Measurements from ENCODE around the gene KIF16B. TPM values are rescaled to one million over a fixed set of nuclear protein-coding genes. Genes with fewer than 3 reads are reported as not detected.

The KIF16B gene
- total RNA-seq, 2 experiments from 2014 or later: 3.5 to 4.2 TPM

- Mint-ChIP-seq H3K4me1 (ENCODE audit: low read depth) (no peaks in the 10 kb centered on the region), H3K27me3 (no peaks in the 10 kb centered on the region), H3K4me3 (no peak overlapping the region), H3K9me3 (no peaks in the 10 kb centered on the region), H3K36me3 (ENCODE audit: low read depth) (peaks cover 1% of the 10 kb centered on the region), H3K27ac (no peak overlapping the region)
- POLR2A ChIA-PET: no interaction called here
- TF ChIP-seq CTCF (IDR thresholded peaks at IDR 0.05): no peak
- intact Hi-C loops (cut with micrococcal nuclease): loop anchor here (5.0 kb wide), 1 partner anchor 247 kb away; no protein-coding TSS in a partner anchor
- CTCF ChIA-PET: no interaction called here
- ATAC-seq: no peak
- DNase-seq: no peak
Measured at GRCh38 chr20:16515046-16515445, 58.2 kb downstream of the KIF16B start.

GRCh38 chr20:16514140-16514539 lies 59.1 kb downstream of the KIF16B start:
- Mint-ChIP-seq H3K36me3 (ENCODE audit: low read depth) (peaks cover 1% of the 10 kb centered on the region), H3K9me3 (no peaks in the 10 kb centered on the region), H3K27me3 (no peaks in the 10 kb centered on the region), H3K4me3 (no peak overlapping the region), H3K4me1 (ENCODE audit: low read depth) (no peaks in the 10 kb centered on the region), H3K27ac (no peak overlapping the region)
- ChIA-PET CTCF (no interaction called here), POLR2A (no interaction called here)
- ATAC-seq: no peak
- no peak for DNase-seq
- no peak for TF ChIP-seq CTCF (IDR thresholded peaks at IDR 0.05)
- intact Hi-C loops (cut with micrococcal nuclease): no loop called here

- no peak overlapping the region for H3K4me3 Mint-ChIP-seq
Measured at GRCh38 chr20:16505894-16506293, 67.4 kb downstream of the KIF16B start.

GRCh38 chr20:16501301-16501700 lies 71.9 kb downstream of the KIF16B start:
- no peaks in the 10 kb centered on the region for H3K4me1 Mint-ChIP-seq (ENCODE audit: low read depth)
- no peaks in the 10 kb centered on the region for H3K36me3 Mint-ChIP-seq (ENCODE audit: low read depth)
- CTCF ChIA-PET: interaction anchor here (0.8 kb wide), 1 partner anchor 320 kb away, joined by 3 read pairs; no protein-coding TSS in a partner anchor
- H3K9me3 Mint-ChIP-seq: no peaks in the 10 kb centered on the region
- intact Hi-C loops (cut with micrococcal nuclease): no loop called here
- no peak overlapping the region for H3K4me3 Mint-ChIP-seq
- ATAC-seq (no peak), DNase-seq (no peak)
- no peak overlapping the region for H3K27ac Mint-ChIP-seq
- POLR2A ChIA-PET: no interaction called here
- TF ChIP-seq CTCF (IDR thresholded peaks at IDR 0.05): no peak
- H3K27me3 Mint-ChIP-seq: no peaks in the 10 kb centered on the region

More at GRCh38 chr20:16505894-16506293, 67.4 kb downstream of the KIF16B start:
- no peaks in the 10 kb centered on the region for H3K9me3 Mint-ChIP-seq
- no peak for DNase-seq
- ChIA-PET POLR2A (no interaction called here), CTCF (no interaction called here)
- TF ChIP-seq CTCF (IDR thresholded peaks at IDR 0.05): no peak
- no peak overlapping the region for H3K27ac Mint-ChIP-seq
- no peaks in the 10 kb centered on the region for H3K4me1 Mint-ChIP-seq (ENCODE audit: low read depth)
- ATAC-seq: no peak
- H3K36me3 Mint-ChIP-seq (ENCODE audit: low read depth): no peaks in the 10 kb centered on the region
- H3K27me3 Mint-ChIP-seq: no peaks in the 10 kb centered on the region
- intact Hi-C loops (cut with micrococcal nuclease): no loop called here

GRCh38 chr20:16500197-16500596 lies 73.1 kb downstream of the KIF16B start:
- ATAC-seq (no peak), DNase-seq (no peak)
- no peaks in the 10 kb centered on the region for H3K9me3 Mint-ChIP-seq
- POLR2A ChIA-PET: no interaction called here
- CTCF ChIA-PET: interaction anchor here (0.8 kb wide), 1 partner anchor 321 kb away, joined by 3 read pairs; no protein-coding TSS in a partner anchor
- H3K27ac Mint-ChIP-seq: no peak overlapping the region
- TF ChIP-seq CTCF (IDR thresholded peaks at IDR 0.05): no peak
- H3K4me3 Mint-ChIP-seq: no peak overlapping the region
- H3K36me3 Mint-ChIP-seq (ENCODE audit: low read depth): no peaks in the 10 kb centered on the region
- H3K27me3 Mint-ChIP-seq: no peaks in the 10 kb centered on the region
- no peaks in the 10 kb centered on the region for H3K4me1 Mint-ChIP-seq (ENCODE audit: low read depth)
- intact Hi-C loops (cut with micrococcal nuclease): no loop called here
